GM12874 (cell line): ENCODE results near the gene TTC24.

Experiments used
- CTCF ChIP-seq: IDR thresholded peaks from 2 replicates; pipeline ENCODE4 v1.5.1; 2011; ENCODE audit warnings: low read depth, mild to moderate bottlenecking, control low read depth, low read length, moderate library complexity; ENCODE audit not compliant: insufficient read depth

Gene TTC24

GRCh38 chr1:156579472-156579871 is at the start of gene TTC24:
TTC24 (plus strand) TSS chr1:156579723; CDS start chr1:156581365, 1,642 bp downstream.
- TF ChIP-seq CTCF, result no peak

DNA sequence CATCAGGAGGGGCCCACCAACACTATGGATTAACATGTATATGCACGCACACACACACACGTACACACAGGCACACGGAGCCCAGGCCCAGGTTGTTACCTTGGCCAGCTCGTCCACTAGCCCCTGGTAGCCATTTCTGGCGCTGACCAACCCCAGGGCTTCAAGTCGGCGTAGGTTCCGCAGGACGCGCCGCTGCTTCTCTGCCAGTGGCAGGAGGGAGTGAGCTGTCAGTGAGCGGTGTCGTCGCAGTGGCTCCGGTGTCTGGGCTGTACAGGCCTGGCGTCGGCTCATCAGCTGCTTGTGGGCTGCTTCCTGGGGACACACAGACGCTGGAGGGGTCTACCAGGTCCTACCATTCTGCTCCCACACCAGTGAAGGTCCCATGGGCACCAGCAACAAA is 49.5 kb upstream of the TTC24 start:
- TF ChIP-seq CTCF, result no peak

GRCh38 chr1:156532374-156532773 is 47.1 kb upstream of the TTC24 start:
- TF ChIP-seq CTCF, result no peak

DNA sequence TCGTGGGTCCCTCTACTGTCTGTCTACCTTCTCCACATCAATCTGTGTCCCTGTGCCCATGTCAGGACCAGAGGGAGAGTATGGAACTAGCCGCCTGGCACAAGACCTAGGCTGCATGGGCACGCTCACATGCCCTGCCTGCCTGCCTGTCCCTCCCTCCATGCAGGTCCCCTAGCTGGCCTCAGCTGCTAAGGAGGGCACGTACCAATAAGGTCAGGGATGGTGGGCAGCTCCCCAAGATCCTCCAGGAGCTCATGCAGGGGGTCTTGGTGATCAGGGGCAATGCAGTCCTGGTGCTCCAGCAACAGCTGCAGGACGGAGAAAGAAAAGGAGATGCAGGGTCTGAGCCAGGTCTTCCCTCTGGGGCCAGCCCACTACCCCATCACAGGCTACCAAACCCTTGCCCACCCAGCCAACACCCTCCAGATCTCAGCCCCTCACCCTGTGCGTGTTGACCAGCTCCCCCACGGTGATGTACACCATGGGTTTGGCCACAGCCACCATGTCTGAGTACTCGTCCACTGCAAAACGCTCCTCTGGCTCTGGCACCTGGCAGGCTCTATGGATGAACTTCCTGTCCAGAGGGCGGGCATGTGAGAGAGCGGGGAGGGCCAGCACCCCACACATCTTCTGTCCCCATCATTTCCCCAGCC is 45.8 kb upstream of the TTC24 start:
- no peak for TF ChIP-seq CTCF

DNA sequence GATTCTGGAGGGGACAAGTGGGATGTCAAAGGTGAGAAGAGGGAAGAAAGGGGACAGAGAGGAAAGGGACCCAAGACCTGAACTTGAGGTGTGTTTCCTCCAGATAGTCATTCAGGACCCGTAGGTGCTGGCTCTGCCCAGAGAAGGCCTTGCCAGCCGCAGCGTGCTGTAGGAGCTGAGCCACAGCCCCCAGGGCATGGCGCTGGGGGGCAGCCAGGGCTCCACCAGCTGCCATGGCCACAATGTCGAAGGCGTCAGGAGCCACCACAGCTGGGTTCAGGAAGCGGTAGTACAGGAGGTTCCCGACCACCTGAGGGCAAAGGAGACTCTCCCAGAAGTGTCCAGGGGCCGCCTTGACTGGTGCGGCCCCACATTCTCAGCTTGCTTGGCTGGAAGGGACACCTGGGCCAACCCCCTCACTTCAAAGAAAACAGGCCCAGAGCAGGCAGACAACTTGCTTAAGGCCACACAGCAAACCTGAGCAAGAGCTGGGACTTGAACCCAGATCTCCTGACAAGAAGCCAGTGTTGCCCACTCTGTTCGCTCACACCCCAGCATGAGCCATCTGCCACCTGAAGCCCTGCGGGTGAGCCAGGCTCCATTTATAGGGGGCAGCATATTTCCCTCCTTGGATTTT is 45.0 kb upstream of the TTC24 start:
- TF ChIP-seq CTCF, result no peak

- no peak for TF ChIP-seq CTCF
Observed at GRCh38 chr1:156537027-156537426, 42.5 kb upstream of the TTC24 start.

- TF ChIP-seq CTCF, result no peak
Observed at GRCh38 chr1:156538711-156539440, 40.6 kb upstream of the TTC24 start.
